Epithelial cell of esophagus (primary cell): ENCODE data around the gene ALDH1L2.

Experiments used
- DNase-seq: peaks from one replicate; pipeline ENCODE4 v3.0.0; 2010; ENCODE audit warnings: low read depth
- H3K4me3 ChIP-seq: 2 replicates; pipeline ENCODE4 v1.5.1; 2011; ENCODE audit warnings: mild to moderate bottlenecking, low read length, control low read depth
- CTCF ChIP-seq: IDR thresholded peaks from 2 replicates; pipeline ENCODE4 v1.5.1; 2011; ENCODE audit warnings: low read depth, mild to moderate bottlenecking, low read length, control low read depth, inconsistent platforms; ENCODE audit not compliant: insufficient read depth; ENCODE audit errors: missing control alignments

The ALDH1L2 gene

DNA sequence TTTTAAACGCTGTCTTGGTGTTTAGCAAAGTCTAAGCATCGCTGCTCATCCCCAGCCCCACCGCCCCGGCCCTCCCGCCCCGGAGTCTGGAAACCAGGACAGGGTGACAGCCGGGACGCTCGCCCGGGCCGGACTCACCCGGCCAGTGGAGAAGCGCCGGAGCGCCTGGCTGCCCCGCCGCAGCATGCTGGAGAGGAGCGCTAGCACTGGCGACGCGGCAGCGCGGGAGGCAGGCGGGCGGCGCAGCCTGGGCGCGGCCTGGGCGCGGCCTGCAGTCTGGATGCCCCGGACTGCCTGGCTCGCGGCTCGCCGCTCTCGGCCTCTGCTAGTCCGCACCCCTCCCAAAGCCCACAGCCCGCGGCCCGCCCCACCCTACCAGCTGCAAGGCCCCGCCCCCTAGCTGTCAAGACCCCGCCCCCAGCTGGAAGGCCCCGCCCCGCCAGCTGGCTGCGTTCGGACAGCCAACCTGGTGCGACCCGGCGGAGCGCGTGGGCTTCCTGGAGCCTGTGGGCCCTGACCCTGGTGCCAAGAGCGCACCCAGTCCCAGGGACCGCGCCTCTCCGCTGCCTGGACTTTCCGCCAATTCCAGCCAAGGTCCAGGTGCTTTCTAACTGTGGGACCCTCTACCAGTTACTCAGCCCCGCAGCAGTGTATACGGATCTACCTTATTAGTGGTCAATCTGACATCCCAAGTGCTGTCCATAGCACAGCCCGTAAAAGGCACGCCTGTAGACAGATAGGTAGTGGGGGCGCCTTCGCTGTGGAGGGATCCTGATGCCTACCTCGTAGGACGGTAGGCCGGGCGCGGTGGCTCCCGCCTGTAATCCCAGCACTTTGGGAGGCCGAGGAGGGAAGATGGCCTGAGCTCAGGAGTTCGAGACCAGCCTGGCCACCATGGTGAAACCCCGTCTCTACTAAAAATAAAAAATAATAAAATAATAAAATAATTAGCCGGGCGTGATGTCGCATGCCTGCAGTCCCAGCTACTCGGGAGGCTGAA lies at the start of gene ALDH1L2:
ALDH1L2 (minus strand) TSS at position 208 of the 1,000 bp plus-strand sequence; CDS start at position 186, 22 bp downstream.
- DNase-seq, result peak; percentile 93
- no peak for TF ChIP-seq CTCF
- H3K4me3 ChIP-seq, result peak within 1 kb of the TSS; percentile 59

GRCh38 chr12:105120551-105120950 lies 36.3 kb upstream of the ALDH1L2 start:
- no peak for DNase-seq
- no peak for TF ChIP-seq CTCF
- no peak overlapping the region for H3K4me3 ChIP-seq

GRCh38 chr12:105116969-105117368 lies 32.7 kb upstream of the ALDH1L2 start:
- DNase-seq, result no peak
- TF ChIP-seq CTCF, result no peak
- no peak overlapping the region for H3K4me3 ChIP-seq

GRCh38 chr12:105113094-105113493 lies 28.8 kb upstream of the ALDH1L2 start:
- TF ChIP-seq CTCF, result no peak
- no peak for DNase-seq
- H3K4me3 ChIP-seq, result no peak overlapping the region

GRCh38 chr12:105110851-105111250 lies 26.6 kb upstream of the ALDH1L2 start:
- no peak overlapping the region for H3K4me3 ChIP-seq
- TF ChIP-seq CTCF, result no peak
- no peak for DNase-seq

- DNase-seq, result peak; percentile 22
- H3K4me3 ChIP-seq, result peak overlapping the region; percentile 76
- TF ChIP-seq CTCF, result no peak
These were observed 25.4 kb upstream of the ALDH1L2 start for GRCh38 chr12:105109465-105110212.
